Measurements from ENCODE around the gene MLX.

GRCh38 chr17:42553161-42553818, 13.6 kb upstream of the MLX start:
- TF ChIP-seq CTCF (IDR thresholded peaks at IDR 0.05), result no peak
- no peak for TF ChIP-seq POLR2AphosphoS5 (IDR thresholded peaks at IDR 0.05)

Measured in transverse colon (tissue), 4 donors.